Gastrocnemius medialis (tissue), 4 donors: ENCODE results near the gene POLN.

Experiments
- POLR2A ChIP-seq, 2 donors: fragments of 450-650 bp; IDR thresholded peaks; one replicate each; pipeline ENCODE4 v1.6.1; 2017; ENCODE audit warnings: antibody characterized with exemption in 2 of 2, mild to moderate bottlenecking in 2 of 2, moderate library complexity in 2 of 2
- TF ChIP-seq, protein P1 (sequence below), 5 experiments: fragments of 450-650 bp in 3 of 5; fragments of 200-600 bp in 2 of 5; sonication (generic) in 2 of 5; IDR thresholded peaks in 4 of 5; conservative IDR thresholded peaks in 1 of 5; 1 replicate in 4 of 5; 2 replicates in 1 of 5; pipeline ENCODE4 v1.5.1; 2016 to 2019; ENCODE audit warnings: antibody characterized with exemption in 5 of 5, mild to moderate bottlenecking in 3 of 5, moderate library complexity in 3 of 5

DNA sequence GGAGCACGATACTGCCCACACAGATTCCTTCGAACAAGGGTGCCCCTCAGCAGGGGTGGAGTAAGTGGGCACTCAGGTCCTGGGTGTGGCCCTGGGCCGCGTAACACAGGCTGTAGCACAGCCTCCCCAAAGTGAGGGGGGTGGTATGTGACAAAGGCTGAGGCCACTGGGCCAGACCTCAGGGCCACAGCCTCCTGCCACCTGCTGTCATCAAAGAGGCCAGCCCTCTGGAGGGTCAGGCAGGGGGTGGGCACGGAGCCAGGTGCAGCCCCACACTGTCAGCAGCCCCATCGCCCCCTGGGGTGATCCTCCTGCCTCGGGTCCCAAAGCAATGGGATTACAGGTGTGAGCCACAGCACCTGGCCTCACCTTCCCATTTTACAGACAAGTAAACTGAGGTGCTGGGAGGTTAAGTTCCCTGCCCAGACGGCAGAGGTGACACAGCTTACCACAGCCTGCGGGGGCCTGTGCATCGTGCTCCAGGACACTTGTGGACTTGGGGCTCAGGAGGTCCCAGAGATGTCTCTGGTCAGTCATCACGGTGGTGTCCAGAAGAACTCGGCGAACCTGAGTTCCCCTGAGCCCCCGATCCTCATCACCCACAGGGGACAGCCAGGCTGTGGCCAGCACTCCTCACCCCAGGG lies 47.5 kb upstream of the POLN start:
- TF ChIP-seq, protein P1, sequence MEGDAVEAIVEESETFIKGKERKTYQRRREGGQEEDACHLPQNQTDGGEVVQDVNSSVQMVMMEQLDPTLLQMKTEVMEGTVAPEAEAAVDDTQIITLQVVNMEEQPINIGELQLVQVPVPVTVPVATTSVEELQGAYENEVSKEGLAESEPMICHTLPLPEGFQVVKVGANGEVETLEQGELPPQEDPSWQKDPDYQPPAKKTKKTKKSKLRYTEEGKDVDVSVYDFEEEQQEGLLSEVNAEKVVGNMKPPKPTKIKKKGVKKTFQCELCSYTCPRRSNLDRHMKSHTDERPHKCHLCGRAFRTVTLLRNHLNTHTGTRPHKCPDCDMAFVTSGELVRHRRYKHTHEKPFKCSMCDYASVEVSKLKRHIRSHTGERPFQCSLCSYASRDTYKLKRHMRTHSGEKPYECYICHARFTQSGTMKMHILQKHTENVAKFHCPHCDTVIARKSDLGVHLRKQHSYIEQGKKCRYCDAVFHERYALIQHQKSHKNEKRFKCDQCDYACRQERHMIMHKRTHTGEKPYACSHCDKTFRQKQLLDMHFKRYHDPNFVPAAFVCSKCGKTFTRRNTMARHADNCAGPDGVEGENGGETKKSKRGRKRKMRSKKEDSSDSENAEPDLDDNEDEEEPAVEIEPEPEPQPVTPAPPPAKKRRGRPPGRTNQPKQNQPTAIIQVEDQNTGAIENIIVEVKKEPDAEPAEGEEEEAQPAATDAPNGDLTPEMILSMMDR (IDR thresholded peaks at IDR 0.05 in 4 of 5, conservative IDR thresholded peaks at IDR 0.05 in 1 of 5), result no peak
- TF ChIP-seq POLR2A (IDR thresholded peaks at IDR 0.05), result no peak
